ENCODE data around the gene GRHL1. TPM values are rescaled to one million over a fixed set of nuclear protein-coding genes. Genes with fewer than 3 reads are reported as not detected.
A peak's percentile ranks its signal among the peaks of the same experiment; 100 is the strongest.

Gene GRHL1
- total RNA-seq, 1 donor from 2014 or later, result 1.5 TPM

- no peak for ATAC-seq
- intact Hi-C loops (cut with DNase I), result no loop called here
- DNase-seq (ENCODE audit: low spot score), result no peak
These were observed 4.7 kb upstream of the GRHL1 start for GRCh38 chr2:9946818-9947217.

GRCh38 chr2:9948721-9949120, 2.8 kb upstream of the GRHL1 start:
- no peak for DNase-seq (ENCODE audit: low spot score)
- ATAC-seq, result no peak
- intact Hi-C loops (cut with DNase I), result no loop called here

- intact Hi-C loops (cut with DNase I), result no loop called here
- DNase-seq (ENCODE audit: low spot score), result no peak
These were observed 2.1 kb upstream of the GRHL1 start for GRCh38 chr2:9949239-9949991.

GRCh38 chr2:9949992-9950520, 1.4 kb upstream of the GRHL1 start:
- intact Hi-C loops (cut with DNase I), result no loop called here

More at GRCh38 chr2:9949239-9949991, 2.1 kb upstream of the GRHL1 start:
- ATAC-seq, result no peak

GRCh38 chr2:9950521-9951271, 797 bp upstream of the GRHL1 start:
- intact Hi-C loops (cut with DNase I), result no loop called here
- ATAC-seq, result peak; percentile 4
- DNase-seq (ENCODE audit: low spot score), result peak; percentile 70

More at GRCh38 chr2:9949992-9950520, 1.4 kb upstream of the GRHL1 start:
- DNase-seq (ENCODE audit: low spot score) (no peak), ATAC-seq (no peak)

- intact Hi-C loops (cut with DNase I), result no loop called here
- ATAC-seq (no peak), DNase-seq (ENCODE audit: low spot score) (peak; percentile 71)
These were observed 296 bp upstream of the GRHL1 start for GRCh38 chr2:9951272-9951521.

DNA sequence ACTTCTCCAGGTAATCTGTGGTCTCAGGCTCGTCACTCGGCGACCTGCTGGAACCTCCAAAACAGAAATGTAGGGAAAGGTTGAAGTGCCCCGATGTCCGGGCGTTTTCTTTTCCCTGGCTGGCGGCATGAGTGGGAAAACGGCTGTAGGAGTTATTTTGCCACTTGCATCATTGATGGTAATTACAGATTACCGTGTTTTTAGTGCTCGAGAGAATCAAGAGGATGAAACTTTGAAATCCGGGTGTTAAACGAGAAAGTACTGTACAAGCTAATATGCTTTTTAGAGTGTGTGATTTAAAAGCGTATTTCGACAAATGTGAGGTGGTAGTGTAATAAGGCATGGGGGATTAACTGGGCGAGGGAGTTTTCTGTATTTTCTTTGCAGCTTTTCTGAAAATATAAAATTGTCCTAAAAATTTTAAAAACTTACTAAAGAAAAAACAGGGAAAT, 819 bp downstream of the GRHL1 start:
- ATAC-seq, result no peak
- intact Hi-C loops (cut with DNase I), result no loop called here
- DNase-seq (ENCODE audit: low spot score), result no peak

DNA sequence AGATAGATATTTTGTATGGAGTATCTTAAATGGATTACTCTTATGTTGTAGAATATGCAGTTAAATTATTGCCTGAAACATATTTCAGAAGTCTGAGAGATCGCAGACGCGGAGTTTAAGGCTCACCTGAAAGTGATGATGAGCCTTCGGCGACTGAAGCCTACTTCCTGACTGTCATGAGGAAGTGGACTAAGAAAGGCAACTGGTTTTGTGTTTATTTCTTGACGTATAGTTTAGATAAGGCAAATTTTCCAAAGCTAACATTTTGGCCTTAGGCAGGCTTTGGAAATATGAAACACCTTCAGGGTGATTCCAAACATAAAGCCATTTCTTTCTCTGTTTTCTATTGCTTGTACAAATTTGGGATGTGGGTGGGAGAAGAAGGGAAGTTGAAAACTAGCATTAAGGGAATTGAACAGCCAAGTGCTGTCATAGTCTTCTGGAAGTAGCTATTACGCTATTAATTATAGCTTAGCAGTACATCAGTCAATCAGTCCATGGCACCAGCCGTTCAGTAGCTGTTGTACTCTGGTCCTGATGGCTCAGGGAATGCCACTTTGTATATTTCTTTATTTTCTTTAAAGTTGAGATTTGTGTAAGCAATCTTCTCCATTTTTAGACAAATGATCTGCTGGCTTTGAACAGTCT, 1.5 kb downstream of the GRHL1 start:
- ATAC-seq (no peak), DNase-seq (ENCODE audit: low spot score) (no peak)
- intact Hi-C loops (cut with DNase I), result no loop called here

GRCh38 chr2:9954136-9954535, 2.6 kb downstream of the GRHL1 start:
- ATAC-seq (no peak), DNase-seq (ENCODE audit: low spot score) (no peak)
- intact Hi-C loops (cut with DNase I), result no loop called here

GRCh38 chr2:9958057-9958456, 6.6 kb downstream of the GRHL1 start:
- DNase-seq (ENCODE audit: low spot score) (no peak), ATAC-seq (no peak)
- intact Hi-C loops (cut with DNase I), result no loop called here

GRCh38 chr2:9959262-9959661, 7.8 kb downstream of the GRHL1 start:
- ATAC-seq, result no peak
- intact Hi-C loops (cut with DNase I), result no loop called here
- no peak for DNase-seq (ENCODE audit: low spot score)

DNA sequence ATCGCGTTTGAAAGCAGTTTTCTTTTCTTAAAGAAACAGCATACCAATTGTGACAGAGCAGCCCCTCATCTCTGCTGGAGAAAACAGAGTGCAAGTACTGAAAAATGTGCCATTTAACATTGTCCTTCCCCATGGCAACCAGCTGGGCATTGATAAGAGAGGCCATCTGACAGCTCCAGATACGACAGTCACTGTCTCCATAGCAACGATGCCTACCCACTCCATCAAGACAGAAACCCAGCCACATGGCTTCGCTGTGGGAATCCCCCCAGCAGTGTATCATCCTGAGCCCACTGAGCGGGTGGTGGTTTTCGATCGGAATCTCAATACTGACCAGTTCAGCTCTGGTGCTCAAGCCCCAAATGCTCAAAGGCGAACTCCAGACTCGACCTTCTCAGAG, 9.5 kb downstream of the GRHL1 start:
- intact Hi-C loops (cut with DNase I), result no loop called here
- DNase-seq (ENCODE audit: low spot score), result no peak
- no peak for ATAC-seq

DNA sequence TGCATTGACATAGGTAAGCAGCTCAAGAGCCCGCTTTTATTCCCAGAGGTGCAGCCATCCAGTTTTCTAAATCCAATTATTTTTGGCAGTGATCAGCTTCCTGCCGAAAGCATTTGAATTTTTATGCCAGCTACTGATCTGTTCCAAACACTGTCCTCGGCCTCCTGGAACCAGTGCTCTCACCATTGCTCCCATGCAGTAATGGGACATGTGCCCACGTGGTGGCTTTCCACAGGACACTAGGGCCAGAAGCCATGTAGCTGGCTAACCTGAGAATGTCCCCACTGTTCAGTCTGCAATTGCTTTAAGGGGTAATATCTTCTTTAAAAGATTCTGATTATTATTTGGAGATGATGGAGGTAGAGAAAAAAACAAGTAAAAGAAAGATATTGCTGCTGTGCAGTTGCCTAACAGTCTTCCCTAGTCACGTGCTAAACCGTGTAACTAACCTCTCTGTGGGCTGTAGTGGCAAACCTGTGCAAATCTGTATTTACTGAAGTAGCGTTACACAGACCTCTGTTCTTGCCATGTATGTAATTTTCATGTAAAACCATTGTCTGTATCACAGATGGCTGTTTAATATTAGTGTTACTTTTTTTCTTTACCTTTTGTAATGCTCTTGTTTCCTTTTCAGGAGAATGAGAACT, 13.0 kb downstream of the GRHL1 start:
- ATAC-seq (no peak), DNase-seq (ENCODE audit: low spot score) (no peak)
- intact Hi-C loops (cut with DNase I), result no loop called here

- ATAC-seq (no peak), DNase-seq (ENCODE audit: low spot score) (no peak)
- intact Hi-C loops (cut with DNase I), result no loop called here
These were observed 13.8 kb downstream of the GRHL1 start for GRCh38 chr2:9965119-9965822.

DNA sequence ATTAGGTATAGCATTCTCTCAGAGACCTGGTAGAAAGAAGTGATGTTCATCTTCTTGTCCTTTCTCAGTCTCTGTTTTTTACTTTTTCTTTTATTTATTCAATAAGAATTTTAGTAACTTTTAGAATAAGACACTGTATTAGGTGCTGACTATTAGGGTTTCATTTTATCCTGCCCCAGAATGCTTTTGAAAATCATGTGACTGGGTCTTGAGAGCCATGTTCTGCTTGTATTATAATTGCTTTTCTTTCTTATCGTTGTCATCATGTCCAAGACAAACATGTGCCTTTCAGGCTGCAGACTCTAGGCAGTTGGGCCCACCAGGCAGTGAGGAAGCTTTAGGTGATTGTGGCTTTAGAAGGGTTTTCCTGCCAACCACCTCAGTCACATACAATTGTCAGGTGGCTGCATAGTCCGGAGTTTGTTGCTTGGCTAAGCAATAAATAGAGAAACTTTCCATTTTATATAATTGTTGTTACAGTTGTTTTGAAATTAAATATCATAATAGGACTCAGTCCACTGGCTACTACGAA, 15.1 kb downstream of the GRHL1 start:
- intact Hi-C loops (cut with DNase I), result no loop called here
- DNase-seq (ENCODE audit: low spot score) (no peak), ATAC-seq (no peak)

GRCh38 chr2:9967053-9967775, 15.7 kb downstream of the GRHL1 start:
- ATAC-seq (peak; percentile 15), DNase-seq (ENCODE audit: low spot score) (no peak)
- intact Hi-C loops (cut with DNase I), result no loop called here

- no peak for DNase-seq (ENCODE audit: low spot score)
- intact Hi-C loops (cut with DNase I), result no loop called here
- ATAC-seq, result no peak
These were observed 17.3 kb downstream of the GRHL1 start for GRCh38 chr2:9968553-9969497.
